HEK293 (cell line): ENCODE measurements around the gene DPH6.

Source experiments
- CTCF ChIP-seq: fragments of 450-650 bp; formaldehyde crosslinking; IDR thresholded peaks from 2 replicates; pipeline ENCODE4 v1.5.1; 2016; ENCODE audit warnings: missing biosample characterization, missing genetic modification characterization
- KLF1 ChIP-seq: fragments of 450-650 bp; formaldehyde crosslinking; IDR thresholded peaks from 2 replicates; pipeline ENCODE4 v1.5.1; 2016; ENCODE audit warnings: missing biosample characterization, missing genetic modification characterization
- SETDB1 ChIP-seq: IDR thresholded peaks from one replicate; pipeline ENCODE4 v1.6.1; 2017; ENCODE audit warnings: mild to moderate bottlenecking, low read length, moderate library complexity, mixed read lengths; ENCODE audit not compliant: insufficient read length
- YY1 ChIP-seq: fragments of 450-650 bp; formaldehyde crosslinking; IDR thresholded peaks from 2 replicates; pipeline ENCODE4 v1.5.1; 2018; ENCODE audit warnings: missing biosample characterization, missing genetic modification characterization
- ZBTB10 ChIP-seq: fragments of 450-650 bp; formaldehyde crosslinking; IDR thresholded peaks from 2 replicates; pipeline ENCODE4 v1.5.1; 2016; ENCODE audit warnings: missing biosample characterization, missing genetic modification characterization
- ZNF138 ChIP-seq: fragments of 450-650 bp; formaldehyde crosslinking; IDR thresholded peaks from 2 replicates; pipeline ENCODE4 v1.5.1; 2016; ENCODE audit warnings: missing biosample characterization, missing genetic modification characterization, borderline replicate concordance
- ZNF274 ChIP-seq, 2 experiments: fragments of 200-500 bp in 1 of 2; fragments of 450-650 bp in 1 of 2; sonication (Bioruptor generic) in 1 of 2; formaldehyde crosslinking in 1 of 2; IDR thresholded peaks; 2 replicates each; pipeline versions ENCODE4 v1.5.1 to v1.6.1; 2014 to 2016; ENCODE audit warnings: borderline replicate concordance in 1 of 2, inconsistent platforms in 1 of 2, low read length in 1 of 2, missing biosample characterization in 1 of 2, missing genetic modification characterization in 1 of 2
- ZNF280D ChIP-seq: fragments of 450-650 bp; formaldehyde crosslinking; IDR thresholded peaks from 2 replicates; pipeline ENCODE4 v1.5.1; 2016; ENCODE audit warnings: missing biosample characterization, missing genetic modification characterization
- ZNF529 ChIP-seq: fragments of 450-650 bp; formaldehyde crosslinking; IDR thresholded peaks from 2 replicates; pipeline ENCODE4 v1.5.1; 2017; ENCODE audit warnings: missing genetic modification characterization, missing biosample characterization; ENCODE audit not compliant: insufficient replicate concordance
- ZNF747 ChIP-seq: fragments of 450-650 bp; formaldehyde crosslinking; IDR thresholded peaks from 2 replicates; pipeline ENCODE4 v1.5.1; 2016; ENCODE audit warnings: missing biosample characterization, missing genetic modification characterization
- ZNF785 ChIP-seq: fragments of 450-650 bp; formaldehyde crosslinking; IDR thresholded peaks from 2 replicates; pipeline ENCODE4 v1.5.1; 2016; ENCODE audit warnings: missing biosample characterization, missing genetic modification characterization
- ZSCAN5A ChIP-seq: fragments of 450-650 bp; formaldehyde crosslinking; IDR thresholded peaks from 2 replicates; pipeline ENCODE4 v1.5.1; 2016; ENCODE audit warnings: missing biosample characterization, missing genetic modification characterization

- TF ChIP-seq ZNF280D (no peak), CTCF (tag by site-specific recombination) (no peak), ZNF529 (tag by site-specific recombination) (no peak), YY1 (tag by site-specific recombination) (no peak), ZNF785 (tag by site-specific recombination) (no peak), SETDB1 (no peak), ZNF138 (tag by site-specific recombination) (no peak), KLF1 (tag by site-specific recombination) (no peak), ZNF747 (tag by site-specific recombination) (no peak), ZNF274 (IDR thresholded peaks at IDR 0.05; ENCODE audit: low read length) (no peak), ZNF274 (tag by site-specific recombination; IDR thresholded peaks at IDR 0.05; ENCODE audit: borderline replicate concordance) (no peak), ZSCAN5A (no peak), ZBTB10 (tag by site-specific recombination) (no peak)
Observed at GRCh38 chr15:35437157-35437556, 108.8 kb downstream of the DPH6 start.
